GM19025 (cell line): ENCODE results near the gene TMEM53.
"Not testable (repeated sequence)": the region's sequence is repeated elsewhere in the genome, so short reads cannot be mapped to it uniquely, and the experiment has no call there.

Source experiments
- ATAC-seq: cut with Tn5 transposase; IDR thresholded peaks from one replicate; pipeline ENCODE4 v1.9.1; 2021; ENCODE audit warnings: mild to moderate bottlenecking, low read depth, moderate library complexity; ENCODE audit not compliant: unreplicated experiment

TMEM53 gene

DNA sequence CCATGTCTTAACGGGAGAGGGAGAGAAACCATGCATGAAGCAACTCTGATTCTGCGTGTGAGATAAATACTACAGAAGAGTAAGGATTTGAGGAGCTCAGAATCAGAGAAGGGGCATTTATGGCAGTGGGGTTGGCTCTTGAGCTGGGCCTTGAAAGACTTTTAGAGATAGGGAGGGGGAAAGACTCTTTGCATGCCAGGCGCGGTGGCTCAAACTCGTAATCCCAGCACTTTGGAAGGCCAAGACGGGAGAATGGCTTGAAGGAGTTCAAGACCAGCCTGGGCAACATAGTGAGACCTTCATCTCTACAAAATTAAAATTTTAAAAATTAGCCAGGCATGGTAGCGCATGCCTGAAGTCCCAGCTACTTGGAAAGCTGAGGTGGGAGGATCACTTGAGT lies 905 bp upstream of the TMEM53 start:
- no peak for ATAC-seq

DNA sequence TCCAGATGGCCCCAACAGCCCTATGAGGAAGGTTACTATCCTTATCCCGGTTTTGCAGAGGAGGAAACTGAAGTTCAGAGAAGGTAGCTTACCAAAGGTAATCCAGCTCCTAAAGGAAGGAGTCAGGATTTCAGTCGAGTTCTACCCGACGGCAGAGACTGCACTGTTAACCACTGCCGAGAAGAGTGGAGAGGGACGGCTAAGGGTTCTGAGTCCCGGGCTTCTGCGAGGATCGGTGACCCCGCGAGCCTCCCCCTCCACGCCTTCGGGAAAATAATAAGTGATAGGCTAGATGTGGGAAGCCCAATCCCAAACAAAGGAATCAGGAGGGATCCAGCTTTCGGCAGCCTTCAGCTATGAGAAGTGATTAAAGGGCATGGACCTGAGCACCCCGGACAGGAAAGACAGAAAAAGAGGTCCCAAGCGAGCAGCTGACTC lies 587 bp downstream of the TMEM53 start:
- no peak for ATAC-seq

DNA sequence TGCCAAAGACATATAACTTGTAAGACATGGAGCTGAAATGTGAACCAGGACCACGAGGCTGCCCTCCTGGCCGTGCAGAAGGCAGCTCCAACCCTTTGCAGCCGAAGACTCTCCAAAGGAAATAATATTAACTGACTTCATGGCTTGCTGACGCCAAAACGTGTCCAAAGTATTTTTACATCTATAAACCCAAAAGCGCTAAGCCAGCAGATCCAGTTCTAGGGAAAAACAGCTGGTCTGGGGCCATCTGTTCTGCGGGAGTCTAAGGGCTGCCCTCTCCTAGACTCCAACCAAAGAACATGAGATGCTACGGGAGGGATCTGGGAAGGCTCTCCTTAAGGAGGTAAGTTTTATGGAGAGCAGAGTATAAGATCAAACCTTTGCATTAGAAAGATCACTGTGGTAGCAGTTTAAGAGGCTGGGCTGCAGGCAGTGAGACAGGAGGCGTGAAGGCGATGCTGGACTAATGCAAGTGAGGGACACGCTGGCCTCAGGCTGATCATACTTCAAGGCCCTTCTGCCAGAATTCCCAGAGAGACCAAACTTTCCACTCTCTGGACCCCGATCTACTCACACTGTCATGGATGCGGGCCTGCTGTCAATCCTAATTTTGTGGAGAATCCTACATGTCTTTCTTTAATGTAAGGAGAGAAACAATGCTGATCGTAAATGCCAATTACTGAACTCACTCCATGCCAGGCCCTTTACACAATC lies 1.2 kb downstream of the TMEM53 start:
- no peak for ATAC-seq

DNA sequence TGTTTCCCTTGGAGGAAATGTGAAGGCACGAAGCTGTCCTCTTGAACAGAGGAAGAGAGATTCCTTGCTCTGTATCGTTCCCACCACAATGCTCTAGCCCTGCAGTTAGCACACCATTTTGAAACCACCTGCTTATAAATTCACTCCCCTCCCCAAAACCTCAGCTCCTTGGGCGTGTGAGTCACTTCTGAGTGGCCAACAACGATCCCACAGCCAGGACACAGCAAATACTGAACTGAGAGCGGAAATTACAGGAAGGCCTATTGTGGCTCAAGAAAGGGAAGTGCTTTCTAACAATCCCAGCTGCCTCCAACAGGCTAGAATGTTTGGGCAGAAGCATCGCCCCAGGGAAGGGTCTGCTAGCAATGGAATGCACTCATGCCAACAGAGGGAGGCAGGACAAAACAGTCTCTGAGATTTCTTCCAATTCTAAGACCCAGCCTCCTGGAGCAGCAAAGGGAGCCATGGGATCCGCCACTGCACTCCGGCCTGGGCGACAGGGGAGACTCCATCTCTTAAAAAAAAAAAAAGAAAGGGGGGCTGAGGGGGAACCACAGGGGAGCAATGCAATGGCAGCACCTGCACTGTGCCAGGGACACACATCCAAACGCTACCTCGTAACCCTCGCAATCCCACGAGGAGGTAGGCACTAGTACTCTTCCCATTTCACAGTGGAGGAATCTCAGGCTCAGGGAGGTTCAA lies 1.9 kb downstream of the TMEM53 start:
- no peak for ATAC-seq

DNA sequence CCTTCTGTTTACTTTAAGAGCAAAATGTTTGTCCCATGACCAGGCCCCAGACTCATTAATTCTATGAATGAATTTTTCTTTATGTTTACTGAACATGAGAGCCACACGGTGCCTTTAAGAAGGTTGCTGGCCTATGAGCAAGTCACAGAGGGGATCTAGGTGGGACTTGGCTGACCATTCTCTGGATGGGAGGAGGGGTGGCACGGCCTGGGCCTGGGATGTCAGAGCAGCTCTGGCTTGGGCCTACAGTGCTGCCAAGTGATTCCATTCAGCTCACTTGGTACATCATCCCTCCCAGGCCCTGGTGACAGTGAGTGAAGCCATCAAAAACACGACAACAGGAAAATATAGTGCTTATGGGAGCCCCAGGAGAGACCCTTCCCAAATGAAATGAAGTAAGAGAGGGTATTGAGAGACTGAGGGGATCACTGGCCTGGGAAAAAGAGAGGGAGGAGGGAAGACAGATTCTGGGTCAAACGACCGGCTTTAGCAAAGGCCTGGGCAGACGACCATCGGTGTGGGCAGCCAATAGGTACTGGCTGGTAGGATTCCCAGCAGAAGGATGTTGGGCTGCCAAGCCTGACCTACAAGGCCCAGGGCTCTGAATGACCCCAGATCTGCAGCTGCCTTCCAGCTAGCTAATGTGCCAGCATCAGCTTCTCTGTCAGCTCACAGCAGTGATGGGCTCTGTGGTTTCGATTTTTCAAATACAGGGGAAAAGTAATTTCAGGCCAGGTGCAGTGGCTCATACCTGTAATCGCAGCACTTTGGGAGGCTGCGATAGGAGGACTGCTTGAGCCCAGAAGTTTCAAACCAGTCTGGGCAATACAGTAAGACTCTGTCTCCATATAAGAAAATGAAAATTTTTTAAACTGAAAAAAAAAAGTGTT lies 3.3 kb downstream of the TMEM53 start:
- no peak for ATAC-seq

DNA sequence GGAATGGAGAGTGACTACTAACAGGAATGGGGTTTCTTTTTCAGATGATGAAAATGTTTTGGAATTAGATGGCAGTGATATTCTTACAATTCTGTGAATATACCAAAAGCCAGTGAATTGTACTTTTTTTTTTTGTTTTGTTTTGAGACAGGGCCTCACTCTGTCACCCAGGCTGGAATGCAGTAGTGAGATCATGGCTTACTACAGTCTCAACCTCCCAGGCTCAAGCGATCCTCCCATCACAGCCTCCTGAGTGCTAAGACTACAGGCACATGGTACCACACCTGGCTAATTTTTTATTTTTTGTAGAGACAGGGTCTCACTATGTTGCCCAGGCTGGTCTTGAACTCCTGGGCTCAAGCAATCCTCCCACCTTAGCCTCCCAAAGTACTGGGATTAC lies 7.6 kb downstream of the TMEM53 start:
- not testable (repeated sequence) for ATAC-seq

DNA sequence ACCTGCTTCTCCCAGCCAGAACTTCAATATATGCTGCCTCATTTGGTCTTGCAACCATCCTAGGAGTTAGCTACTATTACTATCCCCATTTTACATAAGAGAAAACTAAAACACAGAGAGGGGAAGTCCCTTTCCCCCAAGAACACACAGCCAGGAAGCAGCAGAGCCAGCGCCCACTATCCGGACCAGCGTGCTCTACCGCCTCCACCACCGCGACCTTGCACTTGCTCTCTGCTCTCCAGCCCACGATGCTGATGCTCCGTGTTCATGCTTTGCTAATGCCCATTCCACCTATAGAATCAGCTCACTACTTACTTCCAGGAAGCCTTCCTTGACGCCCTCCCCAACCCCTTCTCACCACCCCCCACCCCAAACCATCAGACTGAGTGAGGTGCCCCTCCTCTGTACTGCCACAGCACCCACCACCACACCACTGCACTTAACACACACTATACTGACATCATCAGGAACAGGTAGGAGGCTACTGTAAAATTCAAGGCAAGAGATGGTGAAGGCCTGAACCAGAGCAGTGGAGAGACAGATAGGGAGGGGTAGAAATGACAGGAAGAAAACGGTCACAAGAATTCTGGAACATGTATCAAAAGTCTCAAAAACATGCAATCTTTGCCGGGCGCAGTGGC lies 9.4 kb downstream of the TMEM53 start:
- no peak for ATAC-seq

DNA sequence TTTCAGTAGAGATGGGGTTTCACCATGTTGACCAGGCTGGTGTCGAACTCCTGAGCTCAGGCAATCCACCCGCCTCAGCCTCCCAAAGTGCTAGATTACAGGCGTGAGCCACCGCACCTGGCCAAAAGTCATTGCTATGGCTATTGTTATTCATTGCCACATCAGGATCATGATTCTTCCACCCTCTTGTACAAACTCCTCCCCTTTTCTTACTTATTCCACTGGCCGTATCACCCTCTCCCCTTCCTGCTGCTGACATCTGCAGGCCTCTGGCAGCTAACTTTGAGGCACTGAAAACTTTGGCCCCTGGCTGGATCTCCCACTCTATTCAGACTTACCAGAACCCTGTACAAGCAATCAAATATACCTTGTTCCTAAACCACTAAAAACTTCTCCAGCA lies 10.9 kb downstream of the TMEM53 start:
- ATAC-seq, result no peak

DNA sequence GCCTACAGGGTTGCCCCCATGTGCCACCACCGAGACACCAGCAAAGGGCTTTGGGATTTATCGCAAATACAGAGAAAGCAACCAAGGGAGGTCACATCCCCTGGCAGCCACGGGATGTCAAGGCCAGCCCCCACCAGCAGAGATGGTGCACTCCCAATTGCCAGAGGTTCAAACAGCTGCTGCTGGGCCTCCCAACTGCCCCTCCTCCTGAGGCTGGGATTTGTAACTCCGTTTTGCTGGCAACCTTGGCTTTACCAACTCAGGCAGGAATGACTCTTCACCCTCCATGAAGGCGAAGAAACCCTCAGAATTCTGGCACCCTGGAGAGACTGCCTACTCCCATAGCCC lies 11.6 kb downstream of the TMEM53 start:
- no peak for ATAC-seq

DNA sequence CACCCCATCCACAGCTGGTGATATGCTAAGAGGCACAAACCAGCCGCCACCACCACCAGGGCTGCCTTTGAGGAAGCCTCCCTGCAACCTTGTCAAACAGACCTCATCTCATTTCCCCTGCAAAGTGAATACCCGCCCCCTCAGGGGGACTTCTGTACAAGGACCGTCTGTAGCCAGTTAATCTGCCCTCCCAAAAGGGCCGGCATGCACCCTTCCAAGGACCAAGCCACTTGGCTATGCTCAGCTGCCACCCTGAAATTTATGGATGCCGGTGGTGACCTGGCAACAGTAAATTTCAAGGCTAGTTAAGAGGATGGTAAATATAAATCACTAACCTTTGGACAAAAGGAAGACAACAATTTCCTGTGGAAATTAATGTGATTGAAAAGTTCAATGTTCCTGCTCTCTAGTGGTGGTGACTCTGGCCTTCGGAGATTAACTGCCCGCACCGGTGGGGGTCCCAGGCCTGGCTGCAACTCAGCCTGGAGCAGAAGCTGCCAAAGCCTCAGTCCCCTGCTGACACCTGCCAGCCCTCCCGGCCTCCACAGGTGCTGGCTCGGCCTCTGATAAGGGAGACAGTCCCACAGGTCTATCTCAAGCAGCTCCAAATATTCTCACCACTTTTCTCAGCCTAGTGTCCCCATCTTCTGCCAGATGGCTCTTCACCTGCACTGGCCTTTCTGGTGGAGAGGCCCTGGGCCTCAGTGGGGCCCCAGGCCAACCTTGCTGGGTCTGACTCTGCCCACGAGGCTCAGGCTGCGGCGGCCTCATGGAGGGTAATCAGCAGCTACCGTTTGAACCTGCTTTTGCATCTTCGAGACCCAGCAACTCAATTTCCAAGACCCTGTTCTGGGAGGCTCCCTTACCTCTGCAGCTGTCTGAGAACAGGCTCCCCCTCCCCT lies 12.2 kb downstream of the TMEM53 start:
- ATAC-seq, result no peak

DNA sequence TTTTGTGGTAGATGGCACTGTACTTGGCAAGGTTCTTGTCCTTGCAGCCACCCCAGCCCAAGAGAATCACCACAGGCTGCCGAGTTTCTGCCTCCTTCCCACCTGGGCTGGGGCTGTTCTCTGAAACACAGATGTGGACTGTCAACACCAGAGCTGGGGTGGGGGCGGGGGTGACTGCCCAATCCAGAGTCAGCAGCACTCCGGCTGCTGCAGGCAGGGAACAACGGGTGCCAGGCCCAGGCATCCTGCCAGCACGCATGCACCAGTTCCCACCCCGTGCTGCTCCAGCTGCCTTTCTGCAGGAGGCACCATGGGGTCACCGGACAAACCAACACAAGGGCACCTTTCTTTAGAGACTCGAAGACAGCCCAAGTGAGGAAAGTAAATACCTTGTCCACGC lies 14.1 kb downstream of the TMEM53 start:
- ATAC-seq, result no peak

DNA sequence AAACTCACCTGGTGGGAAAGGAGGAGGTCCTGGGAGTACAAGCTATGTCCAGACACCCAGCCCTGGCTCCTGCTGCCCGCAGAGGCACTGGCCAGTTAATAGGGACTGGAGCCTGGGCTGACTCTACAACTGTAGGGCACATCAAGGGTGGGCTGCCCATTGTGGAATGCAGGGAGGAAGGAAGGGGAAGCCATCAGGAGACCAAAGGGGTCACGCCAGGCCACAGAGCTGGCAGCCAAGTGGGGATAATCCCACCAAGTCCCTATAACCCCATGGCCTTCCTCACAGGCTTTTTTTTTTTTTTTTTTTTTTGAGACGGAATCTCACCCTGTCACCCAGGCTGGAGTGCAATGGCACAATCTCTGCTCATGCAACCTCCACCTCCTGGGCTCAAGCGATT lies 14.7 kb downstream of the TMEM53 start:
- ATAC-seq, result no peak

DNA sequence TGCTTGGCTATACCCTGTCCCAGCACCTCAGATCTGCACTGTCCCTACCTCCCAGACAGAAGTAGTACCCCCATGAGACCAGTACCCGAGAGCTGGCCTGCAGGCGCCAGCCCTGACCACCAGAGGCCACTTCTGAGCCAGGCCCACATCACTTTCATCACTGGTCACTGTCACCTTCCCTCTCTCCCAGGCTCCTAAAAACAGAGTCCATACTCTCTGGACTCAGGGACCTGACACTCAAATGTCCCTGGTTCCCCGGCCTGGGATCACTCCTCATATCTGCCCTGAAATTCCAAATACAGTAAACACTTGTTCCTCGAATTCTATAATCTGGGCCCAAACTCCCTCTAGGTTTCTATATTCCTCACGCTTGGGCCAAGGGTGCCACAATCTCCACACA lies 18.7 kb downstream of the TMEM53 start:
- no peak for ATAC-seq

DNA sequence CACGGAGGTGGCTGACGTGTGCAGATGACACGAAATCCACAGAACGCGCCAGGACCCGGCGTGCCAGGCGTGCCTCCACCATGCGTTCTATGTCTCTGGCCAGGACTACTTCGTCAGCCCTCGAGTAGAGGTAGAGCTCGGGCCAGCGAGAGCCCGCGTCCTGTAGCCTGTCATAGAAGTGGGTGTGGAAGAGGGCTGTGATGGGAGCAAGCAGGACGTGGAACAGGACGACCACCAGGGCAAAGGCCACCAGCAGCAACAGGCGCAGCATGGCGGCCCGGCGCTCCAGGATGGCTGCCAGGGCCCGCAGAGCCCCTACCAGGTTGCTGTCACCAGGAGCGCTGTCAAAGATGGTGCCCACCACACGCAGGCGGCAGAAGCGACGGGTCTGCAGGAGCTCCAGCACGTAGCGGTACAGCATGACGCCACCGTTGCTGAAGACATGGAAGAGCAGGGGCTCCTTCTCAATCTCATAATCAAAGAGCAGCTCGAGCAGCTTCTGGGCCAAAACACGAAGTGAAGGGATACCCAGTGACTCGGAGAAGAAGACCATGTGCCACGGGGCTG lies 19.6 kb downstream of the TMEM53 start:
- ATAC-seq, result no peak

DNA sequence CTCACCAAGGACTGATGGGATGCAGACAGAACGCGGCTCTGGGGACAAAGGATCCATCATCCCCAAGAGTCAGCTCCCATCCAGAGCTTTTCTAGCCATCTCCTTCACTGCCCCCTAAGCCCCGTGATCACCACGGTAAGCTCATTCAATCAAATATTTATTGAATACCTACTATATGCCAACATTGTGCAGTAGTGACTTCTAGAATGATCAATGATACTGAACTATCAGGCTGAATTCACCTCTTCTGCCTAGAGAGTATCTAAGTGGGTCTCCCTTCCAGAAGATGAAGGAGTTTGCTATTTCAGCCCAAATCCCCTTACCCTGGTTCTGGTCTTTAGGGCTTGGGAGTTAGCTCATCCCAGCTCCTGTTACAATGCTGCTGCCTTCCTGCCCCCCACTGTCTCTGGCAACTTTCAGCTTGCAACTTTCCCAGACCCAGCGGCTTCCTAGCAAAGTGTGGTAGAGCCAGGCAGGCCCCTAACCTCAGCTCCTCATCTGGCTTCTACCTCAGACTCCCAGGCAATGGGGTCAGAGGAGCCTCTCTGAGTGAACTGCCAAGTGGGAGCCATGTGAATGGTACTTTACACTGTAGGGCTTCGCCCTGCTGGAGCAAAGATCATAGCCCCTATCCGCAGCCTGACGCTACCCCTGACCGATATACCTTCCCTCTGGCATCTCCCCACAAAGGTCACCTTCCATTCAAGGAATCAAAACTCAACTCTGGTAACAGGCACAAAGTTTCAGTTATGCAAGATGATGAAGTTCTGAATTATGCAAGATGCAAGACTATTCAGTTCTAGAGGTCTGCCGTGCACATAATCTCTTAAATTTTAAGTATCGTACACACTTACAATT lies 20.9 kb downstream of the TMEM53 start:
- ATAC-seq, result no peak

DNA sequence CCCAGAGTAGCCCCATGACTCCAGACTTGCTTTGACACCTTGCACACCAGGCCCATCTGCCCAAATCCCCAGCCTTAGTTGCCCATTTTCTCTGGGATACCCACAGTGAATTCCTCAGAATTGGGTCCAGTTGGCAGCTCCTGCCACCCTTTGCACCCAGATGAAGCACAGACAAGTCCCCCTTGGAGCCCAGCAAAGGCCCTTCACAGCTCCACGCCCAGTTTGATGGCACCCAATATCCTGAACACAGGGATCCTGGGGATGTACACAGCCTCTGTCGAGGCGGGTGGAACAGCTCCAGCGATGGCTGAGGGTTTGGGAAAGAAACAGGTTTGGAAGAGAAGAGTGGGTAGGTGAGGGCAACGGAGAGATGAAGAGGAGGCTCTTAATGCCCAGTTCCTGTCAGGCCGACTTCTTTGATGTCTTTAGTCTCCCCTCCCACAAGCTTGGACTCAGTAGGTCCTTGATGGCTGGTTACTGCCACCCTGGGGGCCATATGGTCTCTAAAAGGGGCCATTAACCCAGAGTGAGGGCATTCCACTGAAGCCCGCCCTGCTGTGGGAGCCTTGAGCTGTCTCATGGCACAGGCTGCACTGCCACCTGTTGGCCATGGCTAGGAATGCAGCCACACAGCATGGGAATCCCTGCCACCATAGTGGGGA lies 21.7 kb downstream of the TMEM53 start:
- ATAC-seq, result peak; percentile 70

DNA sequence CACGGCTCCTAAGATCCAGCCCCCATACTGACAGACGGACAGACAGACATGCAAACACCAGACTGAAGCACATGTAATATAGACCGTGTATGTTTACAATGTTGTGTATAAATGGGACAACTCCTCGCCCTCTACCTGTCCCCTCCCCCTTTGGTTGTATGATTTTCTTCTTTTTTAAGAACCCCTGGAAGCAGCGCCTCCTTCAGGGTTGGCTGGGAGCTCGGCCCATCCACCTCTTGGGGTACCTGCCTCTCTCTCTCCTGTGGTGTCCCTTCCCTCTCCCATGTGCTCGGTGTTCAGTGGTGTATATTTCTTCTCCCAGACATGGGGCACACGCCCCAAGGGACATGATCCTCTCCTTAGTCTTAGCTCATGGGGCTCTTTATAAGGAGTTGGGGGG lies 23.2 kb downstream of the TMEM53 start:
- no peak for ATAC-seq

DNA sequence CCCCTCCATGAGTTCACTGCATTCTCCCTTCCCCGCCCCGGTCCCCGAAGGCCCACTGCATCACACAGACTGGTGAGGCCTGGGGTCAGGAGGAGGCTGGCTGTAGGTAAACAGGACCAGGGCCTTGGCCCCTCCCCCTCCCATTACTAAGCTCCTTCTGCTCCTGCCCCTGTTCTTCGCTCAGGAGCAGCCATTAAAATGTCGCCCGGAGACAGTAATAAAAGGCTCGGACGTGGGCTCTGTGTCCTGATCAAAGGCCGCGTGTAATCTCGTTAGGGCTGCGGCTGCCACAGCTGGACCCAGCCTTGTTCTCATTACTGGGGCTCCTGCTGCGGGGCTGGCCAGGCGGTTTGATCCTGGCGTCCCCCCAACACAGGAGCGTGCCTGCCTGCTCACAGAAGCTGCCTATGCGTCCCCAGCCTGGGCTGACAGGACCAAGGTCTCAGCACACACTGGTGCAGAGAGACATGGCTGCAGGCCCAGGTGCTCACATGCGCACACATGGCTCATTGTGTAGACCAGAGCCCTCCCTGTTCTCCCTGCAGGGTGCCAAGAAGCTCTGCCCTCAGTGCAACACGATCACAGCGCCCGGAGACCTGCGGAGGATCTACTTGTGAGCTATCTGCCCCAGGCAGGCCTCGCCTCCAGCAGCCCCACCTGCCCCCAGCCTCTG lies 24.0 kb downstream of the TMEM53 start:
- ATAC-seq, result no peak
